Measurements from ENCODE around the gene AMBRA1. TPM values are rescaled to one million over a fixed set of nuclear protein-coding genes. Genes with fewer than 3 reads are reported as not detected.

Gene AMBRA1
- polyA plus RNA-seq, 2 of the 4 experiments (the other 2 are of a cell fraction), result 11.5 to 13.4 TPM

DNA sequence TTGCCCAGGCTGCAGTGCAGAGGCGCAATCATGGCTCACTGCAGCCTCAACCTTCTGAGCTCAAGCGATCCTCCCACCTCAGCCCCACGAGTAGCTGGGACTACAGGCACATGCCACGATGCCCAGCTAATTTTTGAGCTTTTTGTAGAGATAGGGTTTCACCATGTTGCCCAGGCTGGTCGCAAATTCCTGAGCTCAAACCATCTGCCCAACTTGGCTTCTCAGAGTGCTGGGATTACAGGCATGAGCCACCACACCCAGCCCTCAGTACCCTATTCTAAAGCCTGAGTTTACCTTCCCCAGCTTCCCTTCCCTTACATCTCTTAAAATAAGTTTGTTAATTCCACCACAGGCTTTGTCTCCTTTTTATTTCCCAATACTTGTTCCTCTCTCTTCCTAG lies 59.1 kb downstream of the AMBRA1 start:
- Histone ChIP-seq H3K4me3 (no peak overlapping the region), H3K9me3 (no peaks in the 10 kb centered on the region), H3K4me2 (no peak overlapping the region), H3K4me1 (0 out of 3 replicates have a peak, but pooled peaks cover 4% of the 10 kb centered on the region), H3K27ac (no peak overlapping the region)
- FAIRE-seq (no peak), ATAC-seq (no peak), DNase-seq (ENCODE audit: low read depth in 1 of 2, low spot score in 1 of 2) (no peak)
- TF ChIP-seq, protein P1, sequence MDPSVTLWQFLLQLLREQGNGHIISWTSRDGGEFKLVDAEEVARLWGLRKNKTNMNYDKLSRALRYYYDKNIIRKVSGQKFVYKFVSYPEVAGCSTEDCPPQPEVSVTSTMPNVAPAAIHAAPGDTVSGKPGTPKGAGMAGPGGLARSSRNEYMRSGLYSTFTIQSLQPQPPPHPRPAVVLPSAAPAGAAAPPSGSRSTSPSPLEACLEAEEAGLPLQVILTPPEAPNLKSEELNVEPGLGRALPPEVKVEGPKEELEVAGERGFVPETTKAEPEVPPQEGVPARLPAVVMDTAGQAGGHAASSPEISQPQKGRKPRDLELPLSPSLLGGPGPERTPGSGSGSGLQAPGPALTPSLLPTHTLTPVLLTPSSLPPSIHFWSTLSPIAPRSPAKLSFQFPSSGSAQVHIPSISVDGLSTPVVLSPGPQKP (IDR thresholded peaks at IDR 0.05; ENCODE audit: low read depth, low read length), result no peak
- TF ChIP-seq, protein P2, sequence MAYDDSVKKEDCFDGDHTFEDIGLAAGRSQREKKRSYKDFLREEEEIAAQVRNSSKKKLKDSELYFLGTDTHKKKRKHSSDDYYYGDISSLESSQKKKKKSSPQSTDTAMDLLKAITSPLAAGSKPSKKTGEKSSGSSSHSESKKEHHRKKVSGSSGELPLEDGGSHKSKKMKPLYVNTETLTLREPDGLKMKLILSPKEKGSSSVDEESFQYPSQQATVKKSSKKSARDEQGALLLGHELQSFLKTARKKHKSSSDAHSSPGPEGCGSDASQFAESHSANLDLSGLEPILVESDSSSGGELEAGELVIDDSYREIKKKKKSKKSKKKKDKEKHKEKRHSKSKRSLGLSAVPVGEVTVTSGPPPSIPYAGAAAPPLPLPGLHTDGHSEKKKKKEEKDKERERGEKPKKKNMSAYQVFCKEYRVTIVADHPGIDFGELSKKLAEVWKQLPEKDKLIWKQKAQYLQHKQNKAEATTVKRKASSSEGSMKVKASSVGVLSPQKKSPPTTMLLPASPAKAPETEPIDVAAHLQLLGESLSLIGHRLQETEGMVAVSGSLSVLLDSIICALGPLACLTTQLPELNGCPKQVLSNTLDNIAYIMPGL (CRISPR knock-in tag; IDR thresholded peaks at IDR 0.05; ENCODE audit: borderline replicate concordance), result no peak
- TF ChIP-seq MAZ (IDR thresholded peaks at IDR 0.05; ENCODE audit: borderline replicate concordance, low read depth, low read length) (no peak), JUNB (IDR thresholded peaks at IDR 0.05) (no peak), ZFP36 (IDR thresholded peaks at IDR 0.05; ENCODE audit: borderline replicate concordance, partially characterized antibody) (no peak), JUN (IDR thresholded peaks at IDR 0.05) (no peak), FOSB (CRISPR knock-in tag; IDR thresholded peaks at IDR 0.05) (no peak), SMC3 (IDR thresholded peaks at IDR 0.05) (no peak)
- POLR2A ChIA-PET, result no interaction called here
- CTCF ChIA-PET, result interaction anchor here (1.0 to 8.2 kb wide), 3 partner anchors 43 to 151 kb away, joined by 4 to 67 read pairs (median 4); no protein-coding TSS in a partner anchor
- 87% methylated on average over 5 of the region's 5 CpGs for WGBS (ENCODE audit: missing lambda C conversion rate)

GRCh38 chr11:46533396-46534100 lies 60.3 kb downstream of the AMBRA1 start:
- 92% methylated on average over 9 of the region's 9 CpGs for WGBS (ENCODE audit: missing lambda C conversion rate)
- Histone ChIP-seq H3K4me2 (no peak overlapping the region), H3K4me1 (0 out of 3 replicates have a peak, but pooled peaks cover 4% of the 10 kb centered on the region), H3K4me3 (no peak overlapping the region), H3K27ac (no peak overlapping the region), H3K9me3 (no peaks in the 10 kb centered on the region)
- DNase-seq (ENCODE audit: low read depth in 1 of 2, low spot score in 1 of 2) (no peak), ATAC-seq (no peak), FAIRE-seq (no peak)
- POLR2A ChIA-PET, result no interaction called here
- CTCF ChIA-PET, result interaction anchor here (0.7 to 8.2 kb wide), 4 partner anchors 9 to 150 kb away, joined by 3 to 67 read pairs (median 4); no protein-coding TSS in a partner anchor
- TF ChIP-seq ZSCAN20 (CRISPR knock-in tag; IDR thresholded peaks at IDR 0.05), result no peak
- TF ChIP-seq, protein P3, sequence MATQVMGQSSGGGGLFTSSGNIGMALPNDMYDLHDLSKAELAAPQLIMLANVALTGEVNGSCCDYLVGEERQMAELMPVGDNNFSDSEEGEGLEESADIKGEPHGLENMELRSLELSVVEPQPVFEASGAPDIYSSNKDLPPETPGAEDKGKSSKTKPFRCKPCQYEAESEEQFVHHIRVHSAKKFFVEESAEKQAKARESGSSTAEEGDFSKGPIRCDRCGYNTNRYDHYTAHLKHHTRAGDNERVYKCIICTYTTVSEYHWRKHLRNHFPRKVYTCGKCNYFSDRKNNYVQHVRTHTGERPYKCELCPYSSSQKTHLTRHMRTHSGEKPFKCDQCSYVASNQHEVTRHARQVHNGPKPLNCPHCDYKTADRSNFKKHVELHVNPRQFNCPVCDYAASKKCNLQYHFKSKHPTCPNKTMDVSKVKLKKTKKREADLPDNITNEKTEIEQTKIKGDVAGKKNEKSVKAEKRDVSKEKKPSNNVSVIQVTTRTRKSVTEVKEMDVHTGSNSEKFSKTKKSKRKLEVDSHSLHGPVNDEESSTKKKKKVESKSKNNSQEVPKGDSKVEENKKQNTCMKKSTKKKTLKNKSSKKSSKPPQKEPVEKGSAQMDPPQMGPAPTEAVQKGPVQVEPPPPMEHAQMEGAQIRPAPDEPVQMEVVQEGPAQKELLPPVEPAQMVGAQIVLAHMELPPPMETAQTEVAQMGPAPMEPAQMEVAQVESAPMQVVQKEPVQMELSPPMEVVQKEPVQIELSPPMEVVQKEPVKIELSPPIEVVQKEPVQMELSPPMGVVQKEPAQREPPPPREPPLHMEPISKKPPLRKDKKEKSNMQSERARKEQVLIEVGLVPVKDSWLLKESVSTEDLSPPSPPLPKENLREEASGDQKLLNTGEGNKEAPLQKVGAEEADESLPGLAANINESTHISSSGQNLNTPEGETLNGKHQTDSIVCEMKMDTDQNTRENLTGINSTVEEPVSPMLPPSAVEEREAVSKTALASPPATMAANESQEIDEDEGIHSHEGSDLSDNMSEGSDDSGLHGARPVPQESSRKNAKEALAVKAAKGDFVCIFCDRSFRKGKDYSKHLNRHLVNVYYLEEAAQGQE (IDR thresholded peaks at IDR 0.05), result no peak
- TF ChIP-seq EP300 (IDR thresholded peaks at IDR 0.05), result no peak
- TF ChIP-seq KDM1A (IDR thresholded peaks at IDR 0.05; ENCODE audit: low read depth), result no peak
- TF ChIP-seq, protein P2 (CRISPR knock-in tag; IDR thresholded peaks at IDR 0.05; ENCODE audit: borderline replicate concordance), result no peak
- no peak for TF ChIP-seq GATA3 (IDR thresholded peaks at IDR 0.05; ENCODE audit: borderline replicate concordance)

All from A549 (cell line).